Stomach (tissue), 4 donors: ENCODE results near the gene SLC26A1.

Experiments
- EP300 ChIP-seq: sonication (generic); formaldehyde crosslinking; IDR thresholded peaks from one replicate; pipeline ENCODE4 v1.6.1; 2017; ENCODE audit warnings: antibody characterized with exemption
- POLR2A ChIP-seq, 4 donors: fragments of 450-650 bp; IDR thresholded peaks; one replicate each; pipeline ENCODE4 v1.6.1; 2016; ENCODE audit warnings: antibody characterized with exemption in 4 of 4, control low read depth in 2 of 4, mild to moderate bottlenecking in 1 of 4, moderate library complexity in 1 of 4
- POLR2AphosphoS5 ChIP-seq, 3 donors: sonication (generic); formaldehyde crosslinking; IDR thresholded peaks; one replicate each; pipeline ENCODE4 v1.6.1; 2016; ENCODE audit warnings: antibody characterized with exemption in 3 of 3
- TF ChIP-seq, protein P1 (sequence below), 7 experiments: fragments of 450-650 bp in 4 of 7; fragments of 200-600 bp in 3 of 7; sonication (generic) in 3 of 7; IDR thresholded peaks; one replicate each; pipeline ENCODE4 v1.5.1; 2016 to 2019; ENCODE audit warnings: antibody characterized with exemption in 7 of 7, control low read depth in 2 of 7, mild to moderate bottlenecking in 1 of 7

DNA sequence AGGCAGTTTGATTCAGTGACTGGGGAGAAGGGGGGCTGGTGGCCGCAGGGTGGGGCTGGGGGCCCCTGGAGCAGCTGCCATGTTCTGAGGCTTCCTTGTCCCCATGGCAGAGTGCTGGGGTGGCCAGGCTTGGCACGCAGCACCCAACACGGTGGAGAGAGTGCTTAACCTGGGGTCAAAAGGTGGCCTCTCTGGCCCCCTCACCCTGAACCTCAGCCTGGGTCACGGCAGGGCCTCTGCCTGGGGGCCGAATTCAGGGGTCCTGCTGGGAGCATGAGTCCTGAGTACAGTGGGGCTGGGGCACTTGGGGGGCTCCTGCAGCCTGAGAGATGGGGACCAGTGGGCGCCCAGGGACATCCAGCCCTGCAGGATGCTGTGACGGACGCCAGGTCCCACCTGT lies 38.1 kb upstream of the SLC26A1 start:
- TF ChIP-seq POLR2AphosphoS5 (IDR thresholded peaks at IDR 0.05) (no peak), POLR2A (IDR thresholded peaks at IDR 0.05) (no peak), EP300 (no peak)
- TF ChIP-seq, protein P1, sequence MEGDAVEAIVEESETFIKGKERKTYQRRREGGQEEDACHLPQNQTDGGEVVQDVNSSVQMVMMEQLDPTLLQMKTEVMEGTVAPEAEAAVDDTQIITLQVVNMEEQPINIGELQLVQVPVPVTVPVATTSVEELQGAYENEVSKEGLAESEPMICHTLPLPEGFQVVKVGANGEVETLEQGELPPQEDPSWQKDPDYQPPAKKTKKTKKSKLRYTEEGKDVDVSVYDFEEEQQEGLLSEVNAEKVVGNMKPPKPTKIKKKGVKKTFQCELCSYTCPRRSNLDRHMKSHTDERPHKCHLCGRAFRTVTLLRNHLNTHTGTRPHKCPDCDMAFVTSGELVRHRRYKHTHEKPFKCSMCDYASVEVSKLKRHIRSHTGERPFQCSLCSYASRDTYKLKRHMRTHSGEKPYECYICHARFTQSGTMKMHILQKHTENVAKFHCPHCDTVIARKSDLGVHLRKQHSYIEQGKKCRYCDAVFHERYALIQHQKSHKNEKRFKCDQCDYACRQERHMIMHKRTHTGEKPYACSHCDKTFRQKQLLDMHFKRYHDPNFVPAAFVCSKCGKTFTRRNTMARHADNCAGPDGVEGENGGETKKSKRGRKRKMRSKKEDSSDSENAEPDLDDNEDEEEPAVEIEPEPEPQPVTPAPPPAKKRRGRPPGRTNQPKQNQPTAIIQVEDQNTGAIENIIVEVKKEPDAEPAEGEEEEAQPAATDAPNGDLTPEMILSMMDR (IDR thresholded peaks at IDR 0.05), result no peak
